HG03039 (cell line): Measurements from ENCODE around the gene EPHB4.
"Not testable (repeated sequence)": the region's sequence is repeated elsewhere in the genome, so short reads cannot be mapped to it uniquely, and the experiment has no call there.

Source experiments
- ATAC-seq: cut with Tn5 transposase; IDR thresholded peaks from one replicate; pipeline ENCODE4 v1.9.1; 2021; ENCODE audit warnings: mild to moderate bottlenecking, moderate library complexity; ENCODE audit not compliant: unreplicated experiment

The EPHB4 gene

GRCh38 chr7:100791881-100792666, 35.2 kb downstream of the EPHB4 start:
- no peak for ATAC-seq

GRCh38 chr7:100789055-100789454, 38.3 kb downstream of the EPHB4 start:
- ATAC-seq = no peak

- ATAC-seq = no peak
These were observed 41.0 kb downstream of the EPHB4 start for GRCh38 chr7:100786323-100786722.

- ATAC-seq = no peak
These were observed 41.4 kb downstream of the EPHB4 start for GRCh38 chr7:100785878-100786277.

GRCh38 chr7:100783804-100784203, 43.5 kb downstream of the EPHB4 start:
- ATAC-seq = no peak

GRCh38 chr7:100781255-100781654, 46.1 kb downstream of the EPHB4 start:
- ATAC-seq = no peak

GRCh38 chr7:100779359-100779758, 48.0 kb downstream of the EPHB4 start:
- ATAC-seq = no peak

- ATAC-seq = no peak
These were observed 49.2 kb downstream of the EPHB4 start for GRCh38 chr7:100778061-100778621.

- ATAC-seq = no peak
These were observed 53.8 kb downstream of the EPHB4 start for GRCh38 chr7:100773491-100773890.

GRCh38 chr7:100768784-100769183, 58.5 kb downstream of the EPHB4 start:
- ATAC-seq = no peak

GRCh38 chr7:100765250-100765649, 62.1 kb downstream of the EPHB4 start:
- ATAC-seq = no peak

- ATAC-seq = no peak
These were observed 62.5 kb downstream of the EPHB4 start for GRCh38 chr7:100764841-100765240.

GRCh38 chr7:100763556-100764140, 63.7 kb downstream of the EPHB4 start:
- ATAC-seq = no peak

GRCh38 chr7:100762841-100763240, 64.5 kb downstream of the EPHB4 start:
- not testable (repeated sequence) for ATAC-seq

- ATAC-seq = no peak
These were observed 67.8 kb downstream of the EPHB4 start for GRCh38 chr7:100759357-100760171.

- no peak for ATAC-seq
These were observed 73.6 kb downstream of the EPHB4 start for GRCh38 chr7:100753750-100754149.

- ATAC-seq = no peak
These were observed 74.3 kb downstream of the EPHB4 start for GRCh38 chr7:100752994-100753393.
